HG03108 (cell line): ENCODE data around the gene SUSD4.

Experiments
- ATAC-seq: cut with Tn5 transposase; IDR thresholded peaks from one replicate; pipeline ENCODE4 v1.9.1; 2021; ENCODE audit warnings: moderate library complexity; ENCODE audit not compliant: unreplicated experiment

Gene SUSD4

DNA sequence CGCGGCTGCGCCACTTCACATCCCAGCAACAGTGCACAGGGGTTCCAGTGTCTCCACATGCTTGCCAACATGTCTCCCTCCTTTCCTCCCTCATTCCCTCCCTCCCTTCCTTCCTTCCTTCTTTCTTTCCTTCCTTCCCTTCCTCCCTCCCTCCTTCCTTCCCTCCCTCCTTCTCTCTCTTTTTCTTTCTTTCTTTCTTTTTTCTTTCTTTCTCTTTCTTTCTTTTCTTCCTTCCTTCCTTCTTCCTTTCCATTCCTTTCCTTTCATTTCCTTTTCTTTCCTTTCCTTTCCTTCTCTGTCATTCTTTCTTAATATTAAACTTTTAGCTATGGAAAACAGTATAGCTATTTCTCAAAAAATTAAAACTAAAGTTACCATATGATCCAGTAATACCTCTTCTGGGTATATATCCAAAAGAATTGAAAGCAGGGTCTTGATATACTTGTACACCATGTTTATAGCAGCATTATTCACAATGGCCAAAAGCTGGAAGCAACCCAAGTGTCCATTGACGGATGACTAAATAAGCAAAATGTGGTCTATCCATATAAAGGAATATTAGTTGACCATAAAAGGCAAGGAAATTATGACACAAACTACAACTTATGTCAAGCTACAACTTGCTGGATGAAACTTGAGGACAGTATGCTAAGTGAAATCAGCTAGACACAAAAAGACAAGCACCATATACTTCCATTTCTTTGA lies 165.9 kb downstream of the SUSD4 start:
- no peak for ATAC-seq

DNA sequence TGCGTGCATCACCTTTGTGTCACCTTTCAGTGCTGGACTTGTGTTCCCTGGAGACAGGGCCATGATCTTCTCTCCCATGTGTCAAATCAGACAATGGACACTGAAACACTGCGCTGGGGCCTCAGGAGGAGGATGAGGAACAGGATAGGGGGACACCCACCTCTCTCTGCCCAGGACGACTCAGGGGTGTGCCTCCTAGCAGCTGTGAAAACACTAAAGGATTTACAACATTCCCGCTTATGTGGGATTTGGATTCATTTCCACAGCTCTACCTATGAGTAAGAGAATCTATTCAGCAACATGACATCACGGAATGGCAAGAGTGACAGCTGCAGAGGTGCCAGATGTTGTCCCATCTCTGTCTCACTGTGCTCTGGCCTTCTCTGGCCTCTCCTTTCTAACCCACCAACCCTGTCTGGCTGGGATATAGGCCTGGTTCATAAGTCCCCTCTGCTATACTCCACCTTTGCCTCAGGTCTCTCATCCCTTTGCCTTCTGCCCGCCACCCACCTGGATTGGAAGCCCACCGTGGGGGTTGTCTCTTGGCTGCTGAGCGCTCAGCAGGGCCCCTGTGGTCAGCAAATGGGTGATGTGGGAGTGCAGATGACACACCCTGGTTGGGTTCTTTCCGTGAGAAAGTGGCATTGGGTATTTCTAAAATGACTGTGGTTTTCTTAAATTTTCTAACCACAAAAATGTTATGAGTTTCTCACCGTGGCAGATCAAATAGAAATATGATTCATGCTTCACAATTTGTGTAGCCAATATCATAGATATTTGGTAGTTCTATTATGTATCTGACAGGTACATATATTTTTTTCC lies 173.9 kb downstream of the SUSD4 start:
- peak; percentile 48 for ATAC-seq

DNA sequence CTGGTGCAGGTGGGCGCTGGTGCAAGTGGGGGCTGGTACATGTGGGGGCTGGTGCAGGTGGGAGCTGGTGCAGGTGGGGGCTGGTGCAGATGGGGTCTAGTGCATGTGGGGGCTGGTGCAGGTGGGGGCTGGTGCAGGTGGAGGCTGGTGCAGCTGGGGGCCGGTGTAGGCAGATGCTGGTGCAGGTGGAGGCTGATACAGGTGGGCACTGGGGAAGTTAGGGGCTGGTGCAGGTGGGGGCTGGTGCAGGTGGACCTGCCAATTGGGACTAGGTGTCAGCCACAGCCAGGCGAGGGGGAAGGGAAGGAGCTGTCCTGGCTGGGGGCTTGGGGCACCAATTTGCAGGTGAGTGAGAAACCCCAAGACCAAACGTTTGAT lies 174.5 kb downstream of the SUSD4 start:
- ATAC-seq: no peak

DNA sequence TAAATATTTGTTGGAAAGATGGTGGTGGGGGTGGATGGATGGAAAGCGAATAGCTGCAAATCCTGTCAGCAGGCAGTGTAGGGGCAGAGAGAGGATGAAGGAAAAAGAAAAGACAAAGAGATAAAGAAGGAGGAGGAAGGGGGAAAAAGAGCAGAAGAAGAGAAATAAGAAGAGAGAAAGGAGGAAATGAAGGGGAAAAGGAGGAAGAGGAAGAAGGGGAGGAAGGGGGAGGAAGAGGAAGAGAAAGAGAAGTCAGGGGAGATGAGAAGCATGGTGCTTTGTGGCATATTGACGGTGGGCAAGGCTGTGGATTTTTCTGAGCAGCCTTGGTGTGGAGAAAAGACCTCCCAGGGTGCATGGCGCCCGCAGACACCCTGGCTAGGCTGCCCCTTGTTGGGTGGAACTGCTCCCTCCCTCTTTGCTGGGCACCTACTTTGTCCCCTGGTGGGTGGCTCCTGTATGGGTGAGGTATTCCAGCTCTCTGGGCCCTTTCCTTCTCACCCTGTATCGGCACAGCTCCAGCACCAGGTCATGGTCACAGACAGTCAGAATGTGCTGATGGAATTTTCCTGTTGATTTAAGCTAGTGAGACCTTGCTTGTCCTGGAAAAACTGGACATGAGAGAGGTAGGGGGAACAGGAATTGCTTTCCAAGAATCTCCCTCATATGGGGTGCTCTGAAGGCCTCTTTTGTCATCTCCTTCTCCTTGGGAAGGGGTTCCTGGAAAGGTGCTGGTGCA lies 175.2 kb downstream of the SUSD4 start:
- ATAC-seq: no peak

DNA sequence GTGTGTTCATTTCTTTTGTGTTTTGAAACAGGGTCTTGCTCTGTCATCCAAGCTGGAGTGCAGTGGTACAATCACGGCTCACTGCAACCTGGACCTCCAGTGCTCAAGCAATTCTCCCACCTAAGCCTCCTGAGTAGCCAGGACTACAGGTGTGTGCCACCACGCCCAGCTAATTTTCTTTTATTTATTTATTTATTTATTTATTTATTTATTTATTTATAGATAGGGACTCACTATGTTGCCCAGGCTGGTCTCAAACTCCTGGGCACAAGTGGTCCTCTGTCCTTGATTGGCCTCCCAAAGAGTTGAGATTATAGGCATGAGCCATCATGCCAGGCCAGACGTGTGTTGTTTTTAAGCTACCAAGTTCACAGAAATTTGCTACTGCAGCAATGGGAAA lies 177.2 kb downstream of the SUSD4 start:
- no peak for ATAC-seq

DNA sequence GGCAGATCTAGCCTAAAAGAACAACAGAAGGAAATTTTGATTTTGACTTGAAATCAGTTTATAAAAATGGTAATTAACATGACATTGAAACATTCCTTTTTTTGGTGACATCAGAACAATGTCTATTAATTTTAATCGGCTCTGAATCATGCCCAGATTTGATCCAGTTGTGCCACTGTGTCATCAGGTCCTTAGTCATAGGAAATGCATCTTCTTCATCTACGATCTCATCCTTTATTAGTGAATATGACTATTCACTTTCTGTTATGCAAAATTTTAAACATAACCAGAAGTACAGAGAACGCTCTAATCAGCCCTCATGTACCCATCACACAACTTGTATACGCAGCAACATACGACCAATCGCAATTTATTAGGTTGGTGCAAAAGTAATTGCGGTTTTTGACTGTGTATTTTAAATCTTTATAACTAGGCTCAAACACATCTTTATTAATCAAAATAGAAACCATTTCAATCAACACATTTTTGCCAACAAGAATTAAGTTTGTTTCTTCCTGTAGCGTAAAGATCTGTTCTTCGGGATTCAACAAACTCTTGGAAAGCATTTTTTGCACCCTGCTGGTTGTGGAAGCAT lies 180.6 kb downstream of the SUSD4 start:
- ATAC-seq: no peak

DNA sequence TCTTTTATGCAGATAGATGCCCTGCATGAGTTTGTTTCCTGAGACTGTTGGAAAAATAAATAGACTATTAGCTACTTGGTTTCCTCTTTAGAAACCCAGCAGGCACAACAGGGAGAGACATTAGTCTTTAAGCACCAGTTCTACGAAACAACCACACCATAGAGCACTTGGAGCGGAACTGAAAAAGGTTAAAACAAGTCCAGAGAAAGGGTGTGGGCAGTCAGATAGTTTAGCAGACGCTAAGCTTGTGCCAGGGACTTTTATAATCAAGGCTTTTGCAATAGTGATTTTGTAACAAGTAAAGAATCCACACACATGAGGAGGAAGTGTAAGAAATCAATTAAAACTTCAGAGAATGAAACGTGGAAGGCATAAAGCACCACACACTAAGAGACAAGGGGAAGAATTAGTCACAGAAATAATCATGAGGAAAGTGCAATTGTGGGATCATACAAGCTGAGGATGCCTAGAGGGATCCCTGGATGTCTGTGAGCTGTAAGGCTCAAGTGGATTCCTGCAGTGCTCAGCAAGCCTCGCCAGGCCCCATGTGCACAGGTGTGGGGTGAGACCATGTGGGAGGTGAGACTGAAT lies 183.2 kb downstream of the SUSD4 start:
- no peak for ATAC-seq

DNA sequence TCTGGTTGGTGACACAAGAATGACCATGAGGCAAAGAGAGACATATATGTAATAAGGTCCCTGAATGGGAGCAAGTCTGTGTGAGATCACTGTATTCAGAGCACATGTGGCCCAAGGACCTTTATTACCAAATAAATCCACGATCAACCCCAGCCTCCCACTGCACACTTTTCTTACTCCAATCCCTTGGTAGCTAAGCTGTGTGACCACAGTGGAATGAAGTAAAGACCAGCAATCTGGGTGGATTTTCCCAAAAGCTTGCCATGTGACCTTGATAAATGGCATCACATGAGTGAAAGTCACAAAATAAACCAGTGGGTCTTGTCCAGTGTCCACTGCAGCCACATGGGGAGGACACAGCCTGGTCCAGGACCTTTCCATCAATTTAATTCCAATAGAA lies 184.2 kb downstream of the SUSD4 start:
- ATAC-seq: no peak

DNA sequence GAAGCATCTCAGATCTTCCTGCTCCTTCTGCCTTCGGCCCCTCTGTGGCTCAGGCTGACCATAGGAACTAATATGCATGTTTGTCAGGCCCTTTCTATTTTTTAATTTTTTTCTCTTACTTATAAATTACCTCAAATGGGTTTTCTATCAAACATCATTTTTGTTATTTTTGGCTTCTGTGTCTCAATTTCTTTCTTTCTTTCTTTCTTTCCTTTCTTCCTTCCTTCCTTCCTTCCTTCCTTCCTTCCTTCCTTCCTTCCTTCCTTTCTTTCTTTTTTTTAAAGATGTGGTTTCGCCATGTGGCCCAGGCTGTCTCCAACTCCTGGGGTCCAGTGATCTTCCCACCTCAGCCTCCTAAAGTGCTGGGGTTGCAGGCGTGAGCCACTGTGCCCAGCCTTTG lies 184.7 kb downstream of the SUSD4 start:
- no peak for ATAC-seq

DNA sequence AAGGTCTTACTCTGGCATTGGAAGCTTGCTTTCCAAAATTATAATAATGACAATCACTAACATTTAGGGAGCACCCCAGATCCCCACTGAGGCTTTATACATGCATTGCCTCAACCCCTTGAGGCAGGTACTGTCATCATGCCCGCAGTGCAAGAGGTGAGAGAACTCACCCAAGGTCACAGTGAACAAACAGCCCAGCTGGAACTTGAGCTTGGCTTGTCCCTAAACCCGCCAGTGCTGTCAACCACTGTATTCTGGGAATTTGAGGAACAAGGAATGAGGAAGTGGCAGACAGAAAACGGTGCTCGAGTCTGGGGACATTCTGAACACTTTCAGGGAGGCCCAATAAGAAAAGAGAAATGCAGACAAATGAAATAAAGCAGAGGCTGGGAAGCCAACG lies 186.3 kb downstream of the SUSD4 start:
- no peak for ATAC-seq

DNA sequence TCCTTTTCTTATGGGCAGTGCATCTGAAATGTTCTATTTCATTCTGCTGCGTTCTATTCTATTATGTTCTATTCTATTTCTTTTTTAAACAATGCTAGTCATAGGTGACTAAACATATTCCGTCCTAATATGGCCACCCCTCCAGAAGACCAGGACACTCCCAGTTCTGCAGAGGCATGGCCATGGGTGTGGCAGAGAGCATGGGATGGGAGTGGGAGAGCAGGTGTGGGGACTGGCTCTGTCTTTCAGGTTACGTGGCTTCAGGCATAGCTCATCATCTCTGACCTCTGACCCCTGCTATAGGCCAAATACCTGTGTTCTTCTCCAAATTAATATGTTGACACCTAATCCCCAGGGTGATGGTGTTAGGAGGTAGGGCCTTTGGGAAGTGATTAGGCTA lies 187.5 kb downstream of the SUSD4 start:
- ATAC-seq: no peak

DNA sequence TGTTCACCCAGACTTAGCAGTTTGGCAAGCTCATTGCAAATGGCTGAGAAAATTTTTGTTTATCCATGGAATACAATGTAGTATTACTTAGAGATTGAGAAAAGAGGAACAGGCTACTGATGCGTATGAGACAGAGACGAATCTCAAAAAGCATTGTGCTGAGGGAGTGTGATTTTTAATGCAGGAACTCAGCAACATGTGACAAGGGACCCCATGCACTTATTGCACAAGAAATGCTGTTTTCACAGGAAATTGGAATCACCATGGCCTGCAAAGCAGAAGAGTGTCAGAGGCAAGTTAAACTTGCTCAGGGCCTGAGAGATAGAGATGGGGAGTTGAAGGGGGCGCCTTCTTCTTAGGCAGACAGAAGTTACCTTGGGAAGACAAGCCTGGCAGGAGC lies 188.3 kb downstream of the SUSD4 start:
- ATAC-seq: no peak

DNA sequence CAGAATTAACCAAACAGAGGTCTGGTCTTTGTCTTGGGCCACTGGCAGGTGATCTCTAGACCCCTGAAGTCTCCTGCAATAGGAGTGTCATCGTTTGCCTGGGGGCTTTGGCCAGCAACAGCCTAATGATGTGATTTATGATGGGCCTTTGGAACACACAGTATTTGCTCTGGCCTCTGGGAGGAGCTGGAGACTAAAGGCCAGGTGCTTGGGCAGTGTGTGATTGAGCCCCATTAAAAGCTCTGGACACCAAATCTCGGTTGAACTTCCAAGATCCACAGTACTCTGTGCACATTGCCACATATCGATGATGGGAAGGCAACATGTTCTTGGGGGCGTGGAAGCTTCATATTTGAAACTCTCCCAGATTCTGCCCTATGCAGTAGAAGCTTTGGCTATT lies 188.9 kb downstream of the SUSD4 start:
- ATAC-seq: no peak
